Measurements from ENCODE around the gene TIMM10.

The TIMM10 gene

DNA sequence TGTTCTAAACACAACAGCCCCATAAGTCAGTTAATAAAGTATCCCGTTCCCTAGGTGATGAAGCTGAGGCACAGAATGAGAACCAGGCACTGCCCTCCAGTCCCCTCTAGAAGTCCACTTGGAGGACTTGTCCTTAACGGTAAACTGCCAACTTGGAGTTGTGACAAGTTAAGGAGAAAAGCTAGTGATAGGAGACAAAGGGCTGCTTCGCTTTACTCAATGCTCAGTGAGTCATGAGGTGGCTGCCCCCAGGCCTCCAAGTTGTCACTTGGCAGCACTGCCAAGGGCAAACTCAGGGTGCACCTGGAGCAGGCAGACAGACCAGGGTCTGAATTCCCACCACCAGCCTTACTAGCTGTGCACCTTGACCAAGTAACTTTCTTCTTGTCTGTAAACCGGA is 28.6 kb downstream of the TIMM10 start:
- no peak for DNase-seq

DNA sequence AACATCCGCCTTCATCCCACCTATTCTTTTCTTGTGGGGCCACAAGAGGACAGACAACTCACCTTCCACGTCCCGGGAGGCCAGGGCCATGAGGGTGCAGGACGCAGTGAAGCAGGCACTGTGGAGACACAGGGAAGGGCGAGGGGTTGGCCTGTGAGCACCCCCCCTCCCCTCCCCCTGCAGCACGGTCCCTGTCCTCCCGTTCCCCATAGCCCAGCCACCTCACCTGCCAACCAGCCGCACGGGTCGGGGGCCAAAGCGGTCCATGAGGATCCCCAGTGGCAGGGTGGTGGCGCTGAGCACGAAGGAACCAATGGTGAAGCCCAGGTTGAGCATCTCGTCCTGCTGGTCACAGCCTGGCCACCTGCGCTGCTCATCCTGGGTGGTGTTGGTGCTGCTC is 29.6 kb downstream of the TIMM10 start:
- DNase-seq = no peak

DNA sequence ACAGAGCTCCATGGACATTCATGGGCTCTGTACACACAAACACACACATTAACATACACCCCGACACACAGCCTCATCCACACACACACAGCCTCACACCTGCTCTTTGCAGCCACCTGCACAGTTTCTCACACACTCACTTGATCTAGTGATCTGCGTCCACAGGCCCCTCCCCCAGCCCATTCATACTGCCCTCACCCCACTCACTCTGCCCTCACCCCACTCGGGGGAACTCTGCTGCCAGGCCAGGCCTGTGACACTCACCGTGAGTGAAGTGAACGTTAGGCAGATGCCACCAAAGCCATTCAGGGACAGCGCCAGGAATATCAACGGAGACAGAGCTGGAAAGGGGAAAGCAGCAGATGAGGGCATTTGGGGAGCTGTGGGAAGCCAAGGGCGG is 30.0 kb downstream of the TIMM10 start:
- DNase-seq = no peak

GRCh38 chr11:57499983-57500461 is 30.5 kb downstream of the TIMM10 start:
- no peak for DNase-seq

DNA sequence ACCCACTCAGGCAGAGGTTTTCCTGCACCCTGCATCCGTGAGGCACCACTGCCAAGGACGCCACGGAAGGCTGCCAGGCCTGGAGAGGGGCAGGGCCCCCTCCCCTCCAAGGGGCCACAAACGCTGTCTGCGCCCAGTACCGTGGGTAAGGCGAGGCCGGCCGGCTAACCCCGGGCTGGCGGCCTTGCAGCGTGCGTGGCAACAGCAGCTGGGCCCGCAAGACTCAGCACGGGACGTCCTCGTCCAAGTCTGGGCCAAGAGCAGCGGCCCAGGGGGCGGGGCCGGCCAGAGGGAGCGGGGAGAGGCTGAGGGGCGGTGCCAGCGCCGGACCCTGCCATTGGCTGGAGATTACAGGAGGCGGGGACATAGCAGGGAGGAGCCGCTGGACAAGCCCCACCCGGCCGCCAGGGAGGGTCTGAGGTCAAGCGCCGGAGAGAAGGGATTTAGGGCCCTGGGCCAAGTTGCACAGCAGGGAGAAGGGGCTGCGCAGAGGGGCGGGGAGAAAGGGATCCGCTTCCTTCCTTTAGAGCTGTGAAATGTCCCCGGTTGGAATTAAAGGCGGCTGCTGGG is 31.1 kb downstream of the TIMM10 start:
- peak; percentile 94 for DNase-seq

DNA sequence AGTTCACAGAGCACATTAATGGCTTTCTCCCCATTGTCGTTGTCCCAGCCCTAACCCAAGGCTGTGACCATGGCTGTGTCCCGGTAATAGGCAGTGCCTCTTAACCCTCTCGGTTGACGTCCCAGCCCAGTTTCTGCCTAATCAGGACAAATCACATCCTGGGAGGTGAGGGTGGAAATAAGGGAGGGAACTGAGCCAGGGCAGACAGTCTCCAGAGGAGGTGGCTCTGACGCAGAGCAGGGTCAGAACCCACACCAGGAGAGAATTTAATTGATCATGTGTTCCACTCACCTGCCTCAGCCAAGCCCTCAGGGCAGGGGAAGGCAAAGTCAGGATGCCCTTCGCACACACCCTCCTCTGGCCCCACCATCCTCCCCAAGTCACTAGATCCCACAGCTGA is 32.0 kb downstream of the TIMM10 start:
- no peak for DNase-seq

DNA sequence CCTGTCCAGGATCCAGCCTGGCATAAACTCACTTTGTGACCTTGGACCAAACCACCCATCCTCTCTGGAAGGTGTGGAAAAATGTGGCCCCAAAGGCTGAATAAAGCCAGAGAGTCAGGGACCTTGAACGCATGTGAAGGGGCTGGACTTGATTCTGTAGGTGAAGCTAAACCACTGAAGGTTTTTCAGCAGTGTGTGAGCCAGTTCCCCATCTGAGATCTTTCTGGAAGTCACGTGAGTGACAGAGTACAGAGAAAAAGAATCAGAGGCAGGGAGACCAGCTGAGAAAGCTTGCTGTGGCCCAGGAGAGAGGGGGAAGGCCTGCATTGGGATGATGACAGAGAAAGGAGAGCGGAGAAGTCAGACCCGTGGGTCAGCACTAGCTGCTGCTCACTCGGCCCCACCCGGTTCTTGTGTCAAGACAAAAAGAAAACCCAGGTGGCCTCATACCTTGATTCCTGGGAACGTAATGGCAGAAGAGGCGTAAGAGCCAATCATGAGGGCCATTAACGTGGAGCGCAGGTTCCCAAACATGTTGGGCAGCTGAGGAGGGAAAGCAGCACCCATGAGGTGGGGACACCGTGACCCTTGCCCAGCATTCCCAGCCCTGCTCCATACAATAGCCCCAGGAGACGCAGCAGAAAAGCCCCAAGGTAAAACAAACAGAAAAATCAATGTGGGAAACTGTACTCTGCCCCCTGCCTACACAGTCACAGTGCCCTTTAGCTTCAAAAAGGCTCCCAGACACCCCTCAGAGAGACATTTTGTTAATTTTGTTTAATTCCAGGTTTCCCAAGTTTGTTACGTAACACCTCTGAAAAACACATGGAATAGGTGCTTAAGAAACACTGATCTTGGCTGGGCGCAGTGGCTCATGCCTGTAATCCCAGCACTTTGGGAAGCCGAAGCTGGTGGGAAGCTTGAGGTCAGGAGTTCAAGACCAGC is 33.0 kb downstream of the TIMM10 start:
- no peak for DNase-seq

DNA sequence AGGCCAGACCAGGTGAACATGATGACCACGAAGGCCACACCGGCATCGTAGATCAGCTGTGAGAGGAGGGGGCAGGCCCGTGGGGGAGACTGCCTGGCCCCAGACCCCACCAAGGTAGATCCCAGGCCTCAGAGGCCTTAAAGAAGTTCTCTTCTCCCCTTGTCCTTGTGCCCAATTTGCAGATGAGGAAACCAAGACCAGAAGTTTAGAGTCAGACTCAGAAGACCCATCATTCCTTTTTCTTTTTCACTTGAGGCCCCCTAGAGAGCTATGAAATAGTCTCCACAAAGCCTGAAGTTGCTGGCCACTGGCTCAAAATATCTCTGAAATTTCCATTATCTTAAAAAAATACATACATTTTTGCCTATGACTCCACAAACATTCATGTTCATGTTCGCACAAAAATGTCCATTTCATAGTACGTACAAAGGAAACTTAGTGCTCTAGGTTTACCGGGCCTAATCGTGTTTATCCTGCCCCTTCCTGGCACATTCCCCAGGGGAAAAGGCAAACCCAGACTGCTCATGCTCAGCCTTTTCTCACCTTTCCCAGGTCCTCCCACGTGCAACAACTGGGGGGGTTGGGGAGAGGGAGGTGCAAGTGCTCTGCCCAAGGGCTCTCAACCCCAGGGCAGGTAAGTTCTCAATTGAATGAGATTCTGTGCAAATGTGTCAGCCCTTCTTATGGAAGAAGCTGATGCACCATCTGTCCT is 34.3 kb downstream of the TIMM10 start:
- DNase-seq = no peak

DNA sequence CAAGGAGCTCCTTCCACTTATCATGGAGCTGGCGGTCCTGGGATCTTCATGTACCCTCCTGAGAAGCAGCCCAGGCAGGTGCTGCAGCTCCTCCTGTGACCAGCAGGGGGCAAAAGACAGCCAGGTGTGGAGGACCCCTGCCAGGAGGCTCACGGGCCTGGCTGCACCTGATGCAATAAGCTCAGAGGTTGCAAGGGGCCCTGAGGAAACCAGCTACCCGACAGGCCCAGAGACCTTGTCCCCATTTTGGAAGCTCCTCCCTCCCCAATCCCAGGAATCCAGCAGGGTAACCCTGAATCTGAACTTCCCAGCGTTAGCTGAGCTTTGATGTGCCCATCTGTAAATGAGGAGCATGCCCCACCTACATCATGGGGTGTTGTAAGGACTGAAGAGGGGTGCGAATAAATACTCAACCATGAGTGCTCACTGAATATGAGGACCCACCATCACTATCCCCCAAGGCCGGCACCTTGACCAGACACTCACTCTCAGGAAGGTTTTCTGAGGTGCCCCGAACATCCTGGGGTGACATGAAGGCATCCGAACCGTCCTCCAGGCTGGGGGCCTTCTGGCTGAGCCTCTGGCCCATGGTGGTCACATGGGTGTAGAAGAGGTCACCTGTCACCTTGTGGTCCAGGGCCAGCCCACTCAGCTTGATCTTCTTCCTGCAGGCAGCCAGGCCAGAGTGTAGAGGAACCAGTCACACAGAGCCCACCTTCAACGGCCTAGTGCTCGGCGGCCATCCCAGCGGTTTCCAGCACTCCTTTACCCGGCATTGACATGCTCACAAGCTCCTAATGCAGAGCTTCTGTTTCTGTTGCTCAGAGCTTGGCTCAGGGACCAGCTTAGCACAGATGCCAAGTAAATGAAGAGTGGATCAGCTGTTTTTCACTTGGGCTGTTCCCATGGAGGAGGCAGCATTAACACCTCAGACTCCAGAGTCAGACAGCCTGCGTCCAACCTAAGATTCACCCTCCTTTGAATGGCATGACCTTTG is 36.7 kb downstream of the TIMM10 start:
- peak; percentile 83 for DNase-seq

DNA sequence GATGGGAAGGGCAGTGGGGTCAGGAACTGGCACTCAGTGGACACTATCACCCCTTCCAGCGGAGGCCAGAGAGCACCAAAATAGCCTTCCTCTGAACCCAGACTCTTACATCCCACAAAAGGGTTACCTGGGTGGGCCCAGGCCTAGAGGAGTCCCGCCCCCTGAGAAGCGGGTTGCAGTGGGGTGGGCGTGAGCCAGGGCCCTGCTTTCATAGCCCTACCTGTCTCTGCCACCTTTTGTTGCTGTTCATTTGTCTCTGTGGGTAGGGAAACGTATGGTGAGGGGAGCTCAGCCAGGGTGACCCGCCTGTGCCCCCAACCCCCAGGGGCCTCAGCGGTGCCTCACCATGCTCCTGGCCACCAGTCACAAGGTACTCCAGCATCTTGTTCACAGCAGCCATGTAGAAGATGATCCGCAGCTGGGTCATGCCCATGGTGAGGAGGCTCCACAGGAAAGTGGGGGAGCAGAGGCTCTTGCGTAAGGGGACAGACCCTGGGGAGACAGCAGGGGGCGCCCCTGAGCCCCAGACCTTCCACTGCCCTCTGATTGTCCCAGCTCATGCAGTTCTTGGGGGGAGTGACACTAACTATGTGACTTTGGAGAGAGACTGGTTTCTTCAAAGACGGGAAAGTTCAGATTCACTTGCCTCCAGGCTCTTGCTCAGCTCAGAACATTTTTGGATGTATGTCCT is 39.0 kb downstream of the TIMM10 start:
- DNase-seq = no peak

DNA sequence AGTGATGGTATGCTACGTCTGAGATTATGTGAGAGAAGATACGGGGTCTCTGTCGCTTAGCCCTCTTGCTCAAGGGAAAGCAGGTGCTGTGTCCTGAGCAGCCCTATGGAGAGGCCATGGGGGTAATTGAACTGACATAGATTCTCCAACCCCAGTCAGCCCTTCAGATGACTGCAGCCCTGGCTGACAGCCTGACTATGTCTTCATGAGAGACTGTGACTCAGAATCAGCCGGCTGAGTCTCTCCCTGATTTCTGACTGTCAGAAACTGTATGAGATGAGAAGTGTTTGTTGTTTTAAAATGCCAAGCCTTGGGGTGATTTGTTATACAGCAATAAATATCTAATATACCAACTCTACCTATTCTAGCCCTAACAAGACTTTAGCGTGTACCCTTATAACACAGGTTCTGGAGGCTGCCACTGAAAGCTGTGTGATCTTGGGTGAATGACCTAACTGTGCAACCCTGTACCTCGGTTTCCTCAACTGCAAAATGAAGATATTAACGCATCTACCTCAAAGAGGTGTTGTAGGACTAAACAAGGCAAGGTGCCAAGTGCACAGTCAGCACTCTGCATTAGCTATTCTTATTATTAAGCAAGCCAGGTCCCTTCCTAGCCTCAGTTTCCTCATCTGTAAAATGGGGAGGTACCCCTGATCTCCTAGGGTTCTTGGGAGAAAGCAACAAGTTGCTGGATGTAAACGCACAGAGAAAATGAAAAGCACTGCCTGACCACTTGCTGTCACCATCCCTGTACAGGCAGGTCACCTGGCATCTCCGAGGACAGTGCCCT is 39.9 kb downstream of the TIMM10 start:
- DNase-seq = no peak

- no peak for DNase-seq
Measured at GRCh38 chr11:57487920-57488659, 42.5 kb downstream of the TIMM10 start.

GRCh38 chr11:57487021-57487778 is 43.4 kb downstream of the TIMM10 start:
- no peak for DNase-seq

DNA sequence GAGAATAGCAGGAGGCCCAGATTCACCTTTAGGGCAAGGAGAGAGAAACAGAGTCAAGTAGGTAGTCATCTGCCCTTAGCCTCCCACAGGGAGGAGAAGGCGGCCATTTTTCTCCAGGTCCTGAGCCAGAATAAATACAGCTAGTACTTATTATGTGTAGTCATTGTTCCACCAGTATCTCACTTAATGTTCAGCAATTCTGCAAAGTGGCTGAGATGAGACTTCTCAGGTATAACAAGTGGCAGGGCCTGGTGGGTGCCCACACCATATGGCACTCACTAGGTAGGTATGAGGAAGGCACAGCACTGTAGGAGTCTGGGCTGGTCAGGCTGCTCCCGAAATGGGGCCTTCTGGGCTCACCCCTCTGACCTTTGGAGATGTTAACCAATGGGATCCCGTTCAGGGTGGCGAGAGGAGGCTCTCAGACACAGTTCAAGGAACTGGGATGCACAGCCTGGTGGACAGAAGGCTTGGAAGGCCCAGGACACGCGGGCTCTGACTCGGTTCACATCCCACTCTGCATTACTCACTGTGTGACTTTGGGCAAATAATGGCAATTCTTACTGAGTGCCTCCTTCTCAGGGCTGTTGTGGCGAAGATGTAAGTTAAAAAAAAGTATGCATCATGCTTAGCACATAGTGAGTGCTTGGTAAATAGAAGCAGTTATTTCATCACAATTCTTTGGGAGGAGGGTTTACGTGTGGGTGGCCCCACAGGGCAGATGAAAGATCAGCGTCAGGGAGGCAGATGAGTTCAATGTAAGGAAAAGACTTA is 45.1 kb downstream of the TIMM10 start:
- DNase-seq = no peak

DNA sequence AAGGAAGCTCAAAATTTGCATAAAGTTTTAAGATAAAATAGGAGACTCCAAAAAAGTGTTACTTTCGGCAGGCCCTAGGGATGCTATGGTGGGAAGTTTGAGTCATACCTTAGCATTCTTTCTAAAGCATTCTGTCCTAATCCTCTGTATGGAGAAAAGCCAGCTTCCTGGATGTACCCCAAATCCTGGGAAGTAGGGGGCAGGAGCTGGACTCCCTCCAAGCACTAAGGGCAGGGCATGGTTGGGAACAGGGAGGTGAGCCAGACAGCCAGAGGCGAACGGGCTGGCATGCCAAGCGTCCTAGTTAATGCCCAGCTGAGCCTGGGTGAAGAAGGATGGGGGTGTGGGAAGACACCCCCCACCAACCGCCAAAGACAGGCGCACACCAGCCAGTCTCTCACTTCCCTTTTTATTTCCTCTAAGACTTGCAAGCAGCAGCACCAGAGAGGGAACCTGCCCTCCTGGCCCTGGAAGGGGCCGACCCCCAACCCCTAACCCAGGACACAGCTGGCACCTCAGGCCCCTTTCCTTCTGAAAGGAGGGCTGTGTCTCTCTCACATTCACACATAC is 46.3 kb downstream of the TIMM10 start:
- no peak for DNase-seq

DNA sequence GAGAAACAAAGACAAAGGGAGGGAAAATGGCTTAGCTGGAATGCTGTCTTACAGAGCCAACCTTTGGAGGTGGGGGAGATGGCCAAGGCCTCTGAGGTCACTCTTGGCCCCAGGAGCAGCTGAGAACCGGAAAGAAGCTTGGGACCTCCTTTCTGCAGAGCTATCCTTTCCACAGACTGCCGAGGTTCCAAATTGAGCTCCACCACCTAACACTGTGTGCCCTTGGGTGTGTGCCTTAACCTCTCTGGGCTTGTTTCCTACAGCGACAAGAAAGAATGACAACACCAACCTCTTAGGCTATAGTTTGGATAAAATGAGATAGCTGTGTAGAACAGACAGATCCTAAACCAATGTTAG is 47.0 kb downstream of the TIMM10 start:
- DNase-seq = no peak

DNA sequence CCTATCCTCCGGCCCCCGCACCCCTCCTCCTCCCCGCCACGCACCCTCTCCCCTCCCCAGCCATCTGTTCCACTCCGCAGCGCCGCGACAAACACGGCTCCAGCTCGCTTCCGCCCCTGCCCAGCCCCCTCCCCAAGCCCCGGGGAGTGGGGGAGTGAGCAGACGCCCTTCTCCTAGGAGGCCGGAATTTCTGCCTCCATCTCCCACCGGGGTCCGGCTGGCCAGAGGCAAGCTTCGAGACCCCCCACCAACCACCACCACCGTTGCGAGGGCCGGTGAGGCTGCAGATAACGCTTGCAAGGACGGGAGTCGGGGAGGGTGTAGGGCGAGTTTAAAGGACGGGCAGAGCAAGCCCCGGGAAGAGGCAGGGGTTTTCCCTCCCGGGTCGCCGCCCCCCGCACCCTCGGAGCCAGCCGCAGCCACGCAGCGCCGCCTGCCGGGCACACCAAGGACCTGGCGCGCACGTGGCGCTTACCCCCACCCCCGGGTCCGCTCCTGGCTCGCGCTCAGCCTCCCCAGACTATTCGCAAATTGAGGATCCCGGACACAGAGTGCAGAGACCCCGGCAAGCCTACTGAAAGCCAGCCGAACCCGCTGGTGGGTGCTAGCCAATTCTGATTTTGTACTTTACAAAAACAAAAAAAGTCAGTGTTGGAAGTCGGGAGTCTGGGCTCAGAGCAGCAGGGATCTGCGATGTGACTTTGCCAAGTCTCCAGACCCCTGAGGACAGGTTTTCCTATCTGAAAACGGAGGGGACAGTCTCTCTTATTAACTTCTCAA is 47.6 kb downstream of the TIMM10 start:
- no peak for DNase-seq
